GM12865 (cell line): ENCODE results near the gene GPX4.

Experiments used
- DNase-seq: peaks from one replicate; pipeline ENCODE4 v3.0.0; 2010; ENCODE audit warnings: low read depth
- H3K4me3 ChIP-seq: 2 replicates; pipeline ENCODE4 v1.5.1; 2011; ENCODE audit warnings: mild to moderate bottlenecking, low read depth, low read length, control low read depth
- TF ChIP-seq, protein P1 (sequence below): IDR thresholded peaks from 2 replicates; pipeline ENCODE4 v1.5.1; 2011; ENCODE audit warnings: low read length, control low read depth, low read depth, inconsistent platforms; ENCODE audit not compliant: insufficient read depth; ENCODE audit errors: missing control alignments

GPX4 gene

DNA sequence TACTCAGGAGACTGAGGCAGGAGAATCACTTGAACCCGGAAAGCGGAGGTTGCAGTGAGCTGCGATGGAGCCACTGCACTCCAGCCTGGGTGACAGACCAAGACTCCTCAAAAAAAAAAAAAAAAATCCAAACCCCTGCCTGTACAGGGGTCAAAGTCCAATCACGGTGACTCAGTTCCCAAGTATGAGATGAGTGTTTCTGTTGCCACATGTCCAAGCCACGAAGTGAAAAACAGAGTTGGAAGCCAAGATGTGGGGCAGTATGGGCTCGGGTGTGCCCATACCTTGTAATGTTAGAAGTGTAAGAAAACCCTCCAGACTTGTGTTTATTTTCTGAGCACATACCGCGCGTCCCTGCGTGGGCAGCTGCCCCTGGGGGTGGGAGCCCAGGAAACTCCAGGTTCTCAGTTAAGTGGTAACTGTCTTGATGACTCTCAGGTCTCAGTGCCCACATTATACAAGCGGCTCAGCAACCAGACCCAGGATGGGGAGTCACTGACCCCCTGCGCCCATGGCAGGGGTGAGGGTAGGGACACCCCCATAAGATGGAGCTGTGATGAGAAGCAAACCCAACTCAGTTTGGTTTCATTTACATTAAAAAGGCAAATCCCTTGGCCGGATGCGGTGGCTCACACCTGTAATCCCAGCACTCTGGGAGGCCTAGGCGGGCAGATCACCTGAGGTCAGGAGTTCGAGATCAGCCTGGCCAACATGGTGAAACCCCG lies 1.2 kb upstream of the GPX4 start:
- peak; percentile 93 for DNase-seq
- TF ChIP-seq, protein P1, sequence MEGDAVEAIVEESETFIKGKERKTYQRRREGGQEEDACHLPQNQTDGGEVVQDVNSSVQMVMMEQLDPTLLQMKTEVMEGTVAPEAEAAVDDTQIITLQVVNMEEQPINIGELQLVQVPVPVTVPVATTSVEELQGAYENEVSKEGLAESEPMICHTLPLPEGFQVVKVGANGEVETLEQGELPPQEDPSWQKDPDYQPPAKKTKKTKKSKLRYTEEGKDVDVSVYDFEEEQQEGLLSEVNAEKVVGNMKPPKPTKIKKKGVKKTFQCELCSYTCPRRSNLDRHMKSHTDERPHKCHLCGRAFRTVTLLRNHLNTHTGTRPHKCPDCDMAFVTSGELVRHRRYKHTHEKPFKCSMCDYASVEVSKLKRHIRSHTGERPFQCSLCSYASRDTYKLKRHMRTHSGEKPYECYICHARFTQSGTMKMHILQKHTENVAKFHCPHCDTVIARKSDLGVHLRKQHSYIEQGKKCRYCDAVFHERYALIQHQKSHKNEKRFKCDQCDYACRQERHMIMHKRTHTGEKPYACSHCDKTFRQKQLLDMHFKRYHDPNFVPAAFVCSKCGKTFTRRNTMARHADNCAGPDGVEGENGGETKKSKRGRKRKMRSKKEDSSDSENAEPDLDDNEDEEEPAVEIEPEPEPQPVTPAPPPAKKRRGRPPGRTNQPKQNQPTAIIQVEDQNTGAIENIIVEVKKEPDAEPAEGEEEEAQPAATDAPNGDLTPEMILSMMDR, result no peak
- no peak overlapping the region for H3K4me3 ChIP-seq

DNA sequence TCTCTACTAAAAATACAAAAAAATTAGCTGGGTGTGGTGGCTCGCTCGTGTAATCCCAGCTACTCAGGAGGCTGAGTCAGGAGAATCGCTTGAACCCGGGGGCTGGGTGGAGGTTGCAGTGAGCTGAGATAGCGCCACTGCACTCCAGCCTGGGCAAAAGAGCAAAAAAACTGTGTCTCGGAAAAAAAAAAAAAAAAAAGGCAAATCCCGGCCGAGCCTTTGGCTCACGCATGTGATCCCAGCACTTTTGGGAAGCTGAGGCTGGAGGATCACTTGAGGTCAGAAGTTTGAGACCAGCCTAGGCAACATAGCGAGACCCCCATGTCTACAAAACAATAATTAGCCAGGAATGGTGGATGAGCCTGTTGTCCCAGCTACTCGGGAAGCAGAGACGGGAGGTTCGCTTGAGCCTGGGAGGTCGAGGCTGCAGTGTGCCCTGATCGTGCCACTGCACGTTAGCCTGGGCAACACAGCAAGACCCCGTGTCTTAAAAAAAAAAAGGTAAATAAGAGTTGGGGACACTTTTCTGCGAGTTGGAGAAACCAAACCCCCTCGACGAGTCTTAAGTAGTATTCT lies 574 bp upstream of the GPX4 start:
- DNase-seq, result no peak
- H3K4me3 ChIP-seq, result peak overlapping the region; percentile 45
- TF ChIP-seq, protein P1, result no peak

DNA sequence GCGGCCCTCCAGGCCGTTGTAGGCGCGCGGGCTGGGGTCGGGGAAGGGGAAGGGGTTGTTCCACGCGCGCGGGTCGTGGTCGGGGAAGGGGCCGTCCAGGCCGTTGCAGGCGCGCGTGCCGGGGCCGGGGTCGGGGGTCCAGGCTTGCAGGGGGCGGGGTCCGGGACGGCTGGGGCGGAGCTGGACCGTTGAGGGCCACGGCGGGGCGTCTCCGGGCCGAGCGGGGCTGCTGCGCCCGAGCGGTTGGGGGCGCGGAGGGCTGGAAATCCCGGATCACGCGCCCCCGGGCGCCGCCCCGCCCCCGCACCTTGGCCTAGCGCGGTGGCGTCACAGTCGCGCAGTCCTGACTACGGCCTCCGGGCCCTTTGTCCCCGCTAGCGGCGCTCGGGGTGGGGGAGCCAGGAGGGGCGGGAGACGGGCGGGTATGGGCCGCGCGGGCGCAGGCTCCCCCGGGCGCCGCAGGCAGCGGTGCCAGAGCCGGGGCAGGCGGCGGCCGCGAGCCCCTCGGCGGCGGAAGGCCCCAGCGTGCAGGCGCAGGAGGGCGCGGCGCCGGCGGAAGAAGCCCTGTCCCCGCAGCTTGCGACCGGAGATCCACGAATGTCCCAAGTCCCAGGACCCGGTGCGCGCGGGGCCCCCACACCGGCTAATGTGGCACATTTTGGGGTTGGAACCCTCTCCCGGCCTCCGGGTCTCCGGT lies 665 bp downstream of the GPX4 start:
- peak overlapping the region; percentile 78 for H3K4me3 ChIP-seq
- DNase-seq, result peak; percentile 81
- TF ChIP-seq, protein P1, result no peak

DNA sequence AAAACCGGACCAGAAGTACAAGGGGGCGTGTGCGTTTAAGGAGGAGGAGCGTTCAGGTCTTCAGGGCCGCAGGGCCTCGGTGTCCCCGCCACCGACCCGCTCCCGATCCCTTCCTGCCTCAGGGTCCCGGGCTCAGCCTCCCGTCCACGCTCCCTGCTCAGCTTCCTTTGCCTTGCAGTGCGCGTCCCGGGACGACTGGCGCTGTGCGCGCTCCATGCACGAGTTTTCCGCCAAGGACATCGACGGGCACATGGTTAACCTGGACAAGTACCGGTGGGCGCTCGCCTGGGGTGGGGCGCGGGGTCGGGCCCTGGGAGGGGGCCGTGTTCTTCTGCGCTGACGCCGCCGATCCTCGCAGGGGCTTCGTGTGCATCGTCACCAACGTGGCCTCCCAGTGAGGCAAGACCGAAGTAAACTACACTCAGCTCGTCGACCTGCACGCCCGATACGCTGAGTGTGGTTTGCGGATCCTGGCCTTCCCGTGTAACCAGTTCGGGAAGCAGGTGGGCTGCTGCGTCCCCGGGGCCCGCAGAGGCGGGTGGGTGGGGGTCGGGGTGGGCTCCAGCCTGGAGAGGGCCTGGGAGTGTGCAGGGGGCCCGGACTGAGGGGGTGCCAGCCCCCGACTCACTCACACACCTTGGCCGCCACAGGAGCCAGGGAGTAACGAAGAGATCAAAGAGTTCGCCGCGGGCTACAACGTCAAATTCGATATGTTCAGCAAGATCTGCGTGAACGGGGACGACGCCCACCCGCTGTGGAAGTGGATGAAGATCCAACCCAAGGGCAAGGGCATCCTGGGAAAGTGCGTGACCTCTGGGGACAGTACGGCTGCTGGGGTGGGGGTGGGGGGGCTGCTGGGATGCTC lies 1.4 kb downstream of the GPX4 start:
- peak overlapping the region; percentile 78 for H3K4me3 ChIP-seq
- TF ChIP-seq, protein P1, result no peak
- DNase-seq, result no peak

DNA sequence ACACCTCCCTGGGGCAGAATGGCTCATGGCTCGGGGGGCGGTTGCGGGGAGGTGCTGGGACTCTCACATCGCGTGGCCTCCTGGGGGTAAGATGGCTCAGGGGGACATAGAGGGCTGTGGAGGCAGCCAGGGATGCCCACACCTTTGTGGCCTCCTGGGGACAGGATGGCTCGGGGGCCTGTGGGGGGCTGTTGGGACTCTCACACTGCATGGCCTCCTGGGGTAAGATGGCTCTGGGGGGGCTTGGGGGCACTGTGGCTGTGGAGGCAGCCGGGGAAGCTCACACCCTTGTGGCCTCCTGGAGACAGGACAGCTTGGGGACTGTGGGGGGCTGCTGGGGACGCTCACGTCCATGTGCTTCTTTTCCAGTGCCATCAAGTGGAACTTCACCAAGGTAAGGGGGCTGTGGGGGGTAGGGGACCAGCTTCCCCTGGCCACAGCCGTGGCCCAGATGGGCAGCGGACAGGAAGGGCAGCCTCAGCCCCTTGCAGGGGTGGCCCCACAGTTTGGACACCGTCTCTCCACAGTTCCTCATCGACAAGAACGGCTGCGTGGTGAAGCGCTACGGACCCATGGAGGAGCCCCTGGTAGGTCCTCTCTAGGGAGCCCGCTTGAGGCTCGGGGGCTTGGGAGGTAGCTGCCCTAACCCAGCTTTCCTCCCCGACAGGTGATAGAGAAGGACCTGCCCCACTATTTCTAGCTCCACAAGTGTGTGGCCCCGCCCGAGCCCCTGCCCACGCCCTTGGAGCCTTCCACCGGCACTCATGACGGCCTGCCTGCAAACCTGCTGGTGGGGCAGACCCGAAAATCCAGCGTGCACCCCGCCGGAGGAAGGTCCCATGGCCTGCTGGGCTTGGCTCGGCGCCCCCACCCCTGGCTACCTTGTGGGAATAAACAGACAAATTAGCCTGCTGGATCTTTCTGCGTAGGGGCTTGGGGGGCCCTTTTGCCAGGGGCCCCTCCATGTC lies 2.4 kb downstream of the GPX4 start:
- no peak overlapping the region for H3K4me3 ChIP-seq
- no peak for DNase-seq
- TF ChIP-seq, protein P1, result no peak
